Endothelial cell of hepatic sinusoid (primary cell): ENCODE measurements around the gene PSENEN.
"Not testable (repeated sequence)": the region's sequence is repeated elsewhere in the genome, so short reads cannot be mapped to it uniquely, and the experiment has no call there.

Experiments
- in situ Hi-C: cut with HindIII; loops from 2 replicates; pipeline ENCODE4 v1.10.0; 2017; ENCODE audit warnings: low sequenced_read_pairs

Gene PSENEN

DNA sequence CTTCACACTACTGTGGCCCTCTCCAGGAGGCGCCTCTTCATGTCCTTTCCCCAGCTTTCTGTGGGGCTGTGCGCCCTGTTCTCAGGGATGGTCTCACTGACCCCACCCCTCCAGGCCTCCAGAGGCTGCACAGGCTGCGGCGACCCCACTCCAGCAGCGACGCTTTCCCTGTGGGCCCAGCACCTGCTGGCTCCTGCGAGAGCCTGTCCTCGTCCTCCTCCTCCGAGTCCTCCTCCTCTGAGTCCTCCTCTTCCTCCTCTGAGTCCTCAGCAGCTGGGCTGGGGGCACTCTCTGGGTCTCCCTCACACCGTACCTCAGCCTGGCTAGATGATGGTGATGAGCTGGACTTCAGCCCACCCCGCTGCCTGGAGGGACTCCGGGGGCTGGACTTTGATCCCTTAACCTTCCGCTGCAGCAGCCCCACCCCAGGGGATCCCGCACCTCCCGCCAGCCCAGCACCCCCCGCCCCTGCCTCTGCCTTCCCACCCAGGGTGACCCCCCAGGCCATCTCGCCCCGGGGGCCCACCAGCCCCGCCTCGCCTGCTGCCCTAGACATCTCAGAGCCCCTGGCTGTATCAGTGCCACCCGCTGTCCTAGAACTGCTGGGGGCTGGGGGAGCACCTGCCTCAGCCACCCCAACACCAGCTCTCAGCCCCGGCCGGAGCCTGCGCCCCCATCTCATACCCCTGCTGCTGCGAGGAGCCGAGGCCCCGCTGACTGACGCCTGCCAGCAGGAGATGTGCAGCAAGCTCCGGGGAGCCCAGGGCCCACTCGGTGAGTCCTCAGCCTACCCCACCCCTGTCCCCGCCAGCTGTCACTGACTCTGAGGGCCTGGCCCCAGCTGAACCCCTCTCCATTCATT lies 41.1 kb downstream of the PSENEN start:
- in situ Hi-C loops = no loop called here

GRCh38 chr19:35787227-35787799 lies 41.9 kb downstream of the PSENEN start:
- in situ Hi-C loops = no loop called here

- in situ Hi-C loops = no loop called here
These were observed 42.9 kb downstream of the PSENEN start for GRCh38 chr19:35788205-35788960.

DNA sequence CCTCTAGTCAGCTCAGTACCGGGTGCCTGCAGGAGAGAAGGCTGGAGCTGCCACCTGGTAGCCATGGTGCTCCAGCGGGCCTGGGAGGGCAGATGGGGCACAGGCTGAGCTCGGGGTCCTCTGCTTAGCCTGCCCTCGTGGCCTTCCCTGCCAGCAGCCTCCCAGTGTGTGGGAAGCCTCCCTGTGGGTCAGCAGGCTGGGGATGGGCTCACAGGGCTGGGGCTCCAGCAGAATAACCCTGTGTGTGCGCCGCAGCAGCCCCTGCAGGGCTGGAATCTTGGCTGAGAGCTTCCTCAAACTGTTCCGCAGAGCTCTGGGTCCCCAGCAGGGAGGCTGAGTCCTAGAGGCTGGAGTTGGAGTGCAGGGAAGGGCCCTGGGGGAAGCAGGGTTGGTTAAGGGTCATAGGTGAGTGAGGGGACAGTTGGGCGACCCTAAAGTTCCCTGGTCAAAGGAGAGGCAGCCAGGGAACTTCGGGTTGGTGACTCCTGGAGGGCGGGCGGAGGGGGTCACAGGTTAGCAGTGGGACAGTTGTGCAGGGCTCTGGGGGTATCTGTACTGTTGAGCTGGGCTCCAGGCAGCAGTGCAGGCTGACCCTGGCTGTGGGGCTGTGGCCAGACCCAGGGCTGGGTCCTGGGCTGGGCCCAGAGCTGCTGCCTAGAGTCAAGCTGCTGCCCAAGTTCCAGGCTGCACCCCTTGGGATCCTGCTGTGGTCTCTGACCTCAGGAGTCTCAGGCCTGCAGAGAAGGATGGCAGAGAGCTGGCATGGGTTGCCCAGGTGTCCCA lies 43.9 kb downstream of the PSENEN start:
- in situ Hi-C loops = no loop called here

GRCh38 chr19:35789978-35790944 lies 44.8 kb downstream of the PSENEN start:
- in situ Hi-C loops = no loop called here

DNA sequence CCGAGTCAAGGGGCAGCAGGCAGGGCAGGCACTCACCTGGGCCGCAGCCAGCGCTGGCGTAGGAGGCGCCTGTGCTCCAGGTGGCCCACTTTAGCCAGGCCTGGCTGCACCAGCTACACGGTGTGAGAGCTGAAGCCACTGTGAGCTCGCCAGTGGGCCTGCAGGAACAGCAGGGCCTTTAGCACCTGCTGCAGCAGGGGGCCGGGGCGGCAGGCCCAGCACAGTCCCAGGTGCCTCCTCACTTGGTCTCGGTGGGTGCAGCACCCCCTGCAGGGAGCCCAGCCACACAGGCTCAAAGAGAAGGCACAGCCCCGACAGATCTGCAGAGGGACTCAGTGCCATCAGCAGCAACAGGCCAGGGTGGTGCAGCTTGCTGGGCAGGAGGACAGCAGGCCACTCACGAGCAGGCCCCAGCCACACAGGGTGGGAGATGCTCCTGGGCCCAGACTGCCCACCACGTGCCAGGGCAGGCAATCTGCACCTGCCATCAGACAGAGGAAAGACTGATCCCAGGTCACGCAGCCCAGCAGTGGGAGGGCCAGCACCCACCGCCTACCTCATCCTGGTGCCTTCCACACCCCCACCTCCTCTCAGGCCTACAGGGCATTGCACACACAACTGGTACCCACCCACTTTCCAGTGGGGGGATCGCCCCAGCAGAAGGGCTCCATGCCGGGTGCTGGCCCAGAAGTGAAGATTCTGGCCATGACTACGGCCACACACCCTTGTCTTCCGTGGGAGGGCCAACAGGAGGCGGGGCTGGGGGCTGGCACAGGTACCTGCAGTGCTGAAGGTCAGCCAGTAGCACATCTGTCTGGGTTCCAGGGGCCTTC lies 45.7 kb downstream of the PSENEN start:
- in situ Hi-C loops = no loop called here

DNA sequence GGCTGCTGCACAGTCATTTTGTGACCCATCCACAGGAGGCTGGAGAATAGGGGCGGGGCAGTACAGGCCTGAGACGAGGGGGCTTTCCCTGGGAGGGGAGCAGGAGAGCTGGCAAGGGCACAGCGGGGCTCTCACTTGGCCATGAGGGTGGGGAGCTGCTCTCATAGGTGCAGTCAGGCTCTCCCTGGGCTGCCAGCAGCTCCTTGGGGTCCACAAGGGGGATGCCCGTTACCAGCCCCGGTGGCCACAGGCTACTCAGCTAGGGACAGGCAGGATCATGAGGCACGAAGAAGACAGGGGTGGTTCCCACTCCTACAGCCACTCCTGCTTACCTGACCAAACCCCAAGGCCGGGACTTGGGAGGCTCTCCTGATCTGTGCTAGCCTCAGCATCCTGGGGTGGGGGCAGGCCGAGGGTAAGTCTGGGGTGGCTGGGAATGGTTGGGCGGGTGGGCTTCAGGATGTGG lies 46.4 kb downstream of the PSENEN start:
- in situ Hi-C loops = no loop called here

- in situ Hi-C loops = no loop called here
These were observed 46.9 kb downstream of the PSENEN start for GRCh38 chr19:35792312-35792711.

GRCh38 chr19:35792888-35793287 lies 47.4 kb downstream of the PSENEN start:
- in situ Hi-C loops = no loop called here

- in situ Hi-C loops = no loop called here
These were observed 48.1 kb downstream of the PSENEN start for GRCh38 chr19:35793381-35794165.

GRCh38 chr19:35795564-35795963 lies 50.1 kb downstream of the PSENEN start:
- in situ Hi-C loops = not testable (repeated sequence)
